ENCODE results near the gene RMDN3.

The RMDN3 gene

DNA sequence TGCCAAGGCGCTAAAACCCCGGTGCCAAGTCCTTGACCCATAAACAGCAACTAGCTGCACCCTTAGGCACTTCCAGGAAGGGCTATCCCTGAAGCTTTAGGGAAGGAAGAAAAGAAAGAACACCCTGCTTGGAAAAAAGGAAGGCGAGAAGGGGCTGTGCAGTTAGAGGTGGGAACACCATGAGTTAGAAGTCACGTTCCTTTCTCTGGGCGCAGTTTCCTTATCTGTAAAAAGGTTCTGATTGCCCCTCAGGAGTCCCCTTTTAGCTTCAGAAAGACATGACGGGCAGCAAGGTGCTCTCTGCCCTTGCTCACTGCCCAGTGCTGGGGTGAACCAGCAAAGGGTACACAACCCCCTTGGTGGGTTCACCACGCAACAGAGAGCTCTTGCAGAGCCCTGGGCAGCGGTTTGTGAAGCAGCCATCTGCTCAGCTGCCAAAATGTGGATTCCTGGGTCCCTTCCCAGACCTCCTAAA lies 9.6 kb upstream of the RMDN3 start:
- WGBS, 2 experiments, result 49 to 55% methylated on average over 8 of the region's 8 CpGs
- Histone ChIP-seq H3K27me3 (ENCODE audit: control insufficient read depth, insufficient read depth, low read length, poor library complexity, severe bottlenecking) (peaks cover 30% of the 10 kb centered on the region), H3K4me3 (ENCODE audit: insufficient read depth, low read depth, low read length) (peak overlapping the region; percentile 47), H3K4me1 (ENCODE audit: control insufficient read depth, insufficient read depth, low read length) (peaks cover 18% of the 10 kb centered on the region), H3K27ac (ENCODE audit: insufficient read depth, low read depth, low read length, poor library complexity, severe bottlenecking) (no peak overlapping the region), H3K36me3 (ENCODE audit: control insufficient read depth, insufficient read depth, low read length) (no peaks in the 10 kb centered on the region), H3K9me3 (ENCODE audit: control insufficient read depth, low read length) (no peaks in the 10 kb centered on the region)

DNA sequence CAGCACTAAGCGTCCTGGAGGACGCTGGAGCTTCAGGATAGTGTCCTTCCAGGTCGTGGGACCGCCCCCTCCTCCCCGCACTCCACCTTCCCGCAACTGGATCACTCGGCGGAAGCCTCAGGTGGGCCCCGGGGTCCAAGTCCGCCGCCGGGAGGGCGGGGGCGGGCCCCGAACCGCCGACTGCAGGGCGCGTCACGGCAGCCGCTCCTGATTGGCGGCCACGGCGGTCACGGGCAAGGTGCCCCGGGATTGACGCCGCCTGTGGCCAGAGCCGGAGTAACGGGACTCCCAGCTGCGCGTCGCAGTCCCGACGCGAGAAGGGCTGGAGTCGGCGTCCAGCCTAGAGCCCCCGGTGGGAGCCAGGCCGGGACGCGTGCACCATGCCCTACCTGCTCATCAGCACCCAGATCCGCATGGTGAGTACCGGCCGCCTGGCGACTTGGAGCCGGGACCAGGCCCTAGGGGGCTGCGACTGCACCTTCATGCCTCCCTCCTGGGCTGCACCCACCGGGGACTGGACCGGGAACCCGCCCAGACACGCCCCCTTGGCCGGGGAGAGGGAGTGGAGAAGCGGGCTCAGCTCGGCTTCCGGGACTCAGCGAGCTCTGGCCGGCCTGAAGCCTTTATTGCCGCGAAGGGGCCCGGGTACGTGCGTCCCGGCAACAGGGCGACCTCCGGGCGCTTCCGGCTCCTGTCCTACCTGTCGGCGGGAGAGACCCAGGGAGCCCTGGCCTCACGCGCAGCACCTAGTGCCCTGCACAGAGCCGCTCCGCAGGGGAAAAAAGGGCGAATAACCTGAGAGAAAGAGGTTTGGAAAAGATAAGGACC lies 9.0 kb upstream of the RMDN3 start, which contains the start of gene GCHFR:
GCHFR (plus strand) TSS at position 268 of the 828 bp plus-strand sequence; CDS start at position 381, 113 bp downstream.
- Histone ChIP-seq H3K9me3 (ENCODE audit: control insufficient read depth, low read length) (no peaks in the 10 kb centered on the region), H3K27me3 (ENCODE audit: control insufficient read depth, insufficient read depth, low read length, poor library complexity, severe bottlenecking) (peaks cover 30% of the 10 kb centered on the region), H3K36me3 (ENCODE audit: control insufficient read depth, insufficient read depth, low read length) (no peaks in the 10 kb centered on the region), H3K4me1 (ENCODE audit: control insufficient read depth, insufficient read depth, low read length) (peaks cover 18% of the 10 kb centered on the region), H3K27ac (ENCODE audit: insufficient read depth, low read depth, low read length, poor library complexity, severe bottlenecking) (no peak within 1 kb of the TSS), H3K4me3 (ENCODE audit: insufficient read depth, low read depth, low read length) (peak within 1 kb of the TSS; percentile 47)
- 1% methylated on average over 75 of the region's 75 CpGs for WGBS, 2 experiments

DNA sequence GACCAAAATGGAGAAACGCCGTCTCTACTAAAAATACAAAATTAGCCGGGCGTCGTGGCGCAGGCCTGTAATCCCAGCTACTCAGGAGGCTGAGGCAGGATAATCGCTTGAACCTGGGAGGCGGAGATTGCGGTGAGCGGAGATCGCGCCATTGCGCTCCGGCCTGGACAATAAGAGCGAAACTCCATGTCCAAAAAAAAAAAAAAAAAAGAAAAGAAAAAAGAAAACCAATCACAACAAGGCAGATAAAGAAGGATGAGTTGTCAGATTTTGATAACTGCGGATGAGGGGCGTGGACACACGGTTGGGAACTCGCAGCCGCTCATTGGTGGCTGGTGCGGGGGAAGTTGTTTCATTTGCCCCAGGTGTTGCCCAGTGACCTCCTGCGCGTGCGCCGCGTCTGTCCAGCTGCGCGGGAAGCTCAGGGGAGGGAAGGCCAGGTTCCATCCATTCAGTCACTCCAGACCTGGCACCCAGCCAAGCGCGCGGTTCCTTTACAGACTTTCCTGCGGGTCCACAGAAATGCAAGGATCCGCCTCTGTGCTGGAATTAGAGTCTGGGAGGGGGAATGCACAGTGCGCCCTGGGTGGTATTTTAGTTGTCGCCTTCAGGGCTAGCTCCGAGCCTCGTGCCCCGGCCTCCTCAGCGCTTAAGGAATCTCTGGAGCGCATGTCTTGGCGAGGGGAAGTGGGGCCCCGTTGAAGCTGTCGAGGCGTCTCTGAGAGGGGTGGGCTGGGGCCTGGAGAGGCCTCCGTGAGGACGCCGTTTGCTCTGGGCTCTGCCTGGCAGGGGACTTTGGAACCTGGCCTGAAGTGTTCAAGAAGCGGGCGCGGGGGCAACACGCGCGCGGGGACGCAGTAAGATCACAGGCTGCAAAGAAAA lies 8.1 kb upstream of the RMDN3 start:
- Histone ChIP-seq H3K36me3 (ENCODE audit: control insufficient read depth, insufficient read depth, low read length) (no peaks in the 10 kb centered on the region), H3K4me1 (ENCODE audit: control insufficient read depth, insufficient read depth, low read length) (peaks cover 18% of the 10 kb centered on the region), H3K27me3 (ENCODE audit: control insufficient read depth, insufficient read depth, low read length, poor library complexity, severe bottlenecking) (peaks cover 30% of the 10 kb centered on the region), H3K27ac (ENCODE audit: insufficient read depth, low read depth, low read length, poor library complexity, severe bottlenecking) (no peak overlapping the region), H3K4me3 (ENCODE audit: insufficient read depth, low read depth, low read length) (peak overlapping the region; percentile 47), H3K9me3 (ENCODE audit: control insufficient read depth, low read length) (no peaks in the 10 kb centered on the region)
- 66% methylated on average over 55 of the region's 55 CpGs for WGBS, 2 experiments

GRCh38 chr15:40759961-40760360 lies 4.9 kb upstream of the RMDN3 start:
- Histone ChIP-seq H3K9me3 (ENCODE audit: control insufficient read depth, low read length) (no peaks in the 10 kb centered on the region), H3K4me1 (ENCODE audit: control insufficient read depth, insufficient read depth, low read length) (peaks cover 3% of the 10 kb centered on the region), H3K27ac (ENCODE audit: insufficient read depth, low read depth, low read length, poor library complexity, severe bottlenecking) (no peak overlapping the region), H3K27me3 (ENCODE audit: control insufficient read depth, insufficient read depth, low read length, poor library complexity, severe bottlenecking) (peaks cover 26% of the 10 kb centered on the region), H3K36me3 (ENCODE audit: control insufficient read depth, insufficient read depth, low read length) (no peaks in the 10 kb centered on the region), H3K4me3 (ENCODE audit: insufficient read depth, low read depth, low read length) (no peak overlapping the region)
- 95% methylated on average over 5 of the region's 5 CpGs for WGBS, 2 experiments

- 91 to 93% methylated on average over 6 of the region's 6 CpGs for WGBS, 2 experiments
- H3K27ac ChIP-seq (ENCODE audit: insufficient read depth, low read depth, low read length, poor library complexity, severe bottlenecking), result no peak overlapping the region
- H3K4me3 ChIP-seq (ENCODE audit: insufficient read depth, low read depth, low read length), result no peak overlapping the region
- no peaks in the 10 kb centered on the region for H3K9me3 ChIP-seq (ENCODE audit: control insufficient read depth, low read length)
- no peaks in the 10 kb centered on the region for H3K27me3 ChIP-seq (ENCODE audit: control insufficient read depth, insufficient read depth, low read length, poor library complexity, severe bottlenecking)
- H3K36me3 ChIP-seq (ENCODE audit: control insufficient read depth, insufficient read depth, low read length), result no peaks in the 10 kb centered on the region
- no peaks in the 10 kb centered on the region for H3K4me1 ChIP-seq (ENCODE audit: control insufficient read depth, insufficient read depth, low read length)
Observed at GRCh38 chr15:40756938-40757337, 1.9 kb upstream of the RMDN3 start.

DNA sequence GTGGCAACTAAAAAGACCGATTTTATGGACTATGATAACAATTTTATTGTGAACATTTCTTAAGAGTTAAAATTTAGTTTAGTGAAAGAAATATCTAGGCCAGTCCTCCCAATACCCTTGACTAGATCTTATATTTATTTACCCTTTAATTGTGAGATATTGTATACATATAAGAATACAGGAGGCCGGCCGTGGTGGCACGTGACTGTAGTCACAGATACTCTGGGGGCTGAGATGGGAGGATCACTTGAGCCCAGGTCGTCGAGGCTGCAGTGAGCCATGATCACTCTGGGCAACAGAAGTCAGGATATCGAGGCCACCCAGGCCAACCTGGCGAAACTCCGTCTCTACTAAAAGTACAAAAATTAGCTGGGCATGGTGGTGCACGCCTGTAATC lies 756 bp upstream of the RMDN3 start:
- H3K27me3 ChIP-seq (ENCODE audit: control insufficient read depth, insufficient read depth, low read length, poor library complexity, severe bottlenecking), result no peaks in the 10 kb centered on the region
- peak overlapping the region; percentile 95 for H3K4me3 ChIP-seq (ENCODE audit: insufficient read depth, low read depth, low read length)
- no peaks in the 10 kb centered on the region for H3K4me1 ChIP-seq (ENCODE audit: control insufficient read depth, insufficient read depth, low read length)
- no peaks in the 10 kb centered on the region for H3K9me3 ChIP-seq (ENCODE audit: control insufficient read depth, low read length)
- no peak overlapping the region for H3K27ac ChIP-seq (ENCODE audit: insufficient read depth, low read depth, low read length, poor library complexity, severe bottlenecking)
- no peaks in the 10 kb centered on the region for H3K36me3 ChIP-seq (ENCODE audit: control insufficient read depth, insufficient read depth, low read length)
- 91% methylated on average over 9 to 10 of the region's 10 CpGs for WGBS, 2 experiments

GRCh38 chr15:40754574-40754882 lies 526 bp downstream of the RMDN3 start:
- WGBS, 2 experiments, result 4% methylated on average over 22 of the region's 22 CpGs
- Histone ChIP-seq H3K27ac (ENCODE audit: insufficient read depth, low read depth, low read length, poor library complexity, severe bottlenecking) (no peak overlapping the region), H3K36me3 (ENCODE audit: control insufficient read depth, insufficient read depth, low read length) (no peaks in the 10 kb centered on the region), H3K4me3 (ENCODE audit: insufficient read depth, low read depth, low read length) (peak overlapping the region; percentile 95), H3K27me3 (ENCODE audit: control insufficient read depth, insufficient read depth, low read length, poor library complexity, severe bottlenecking) (no peaks in the 10 kb centered on the region), H3K9me3 (ENCODE audit: control insufficient read depth, low read length) (no peaks in the 10 kb centered on the region), H3K4me1 (ENCODE audit: control insufficient read depth, insufficient read depth, low read length) (no peaks in the 10 kb centered on the region)

- no peaks in the 10 kb centered on the region for H3K27me3 ChIP-seq (ENCODE audit: control insufficient read depth, insufficient read depth, low read length, poor library complexity, severe bottlenecking)
- no peaks in the 10 kb centered on the region for H3K4me1 ChIP-seq (ENCODE audit: control insufficient read depth, insufficient read depth, low read length)
- H3K27ac ChIP-seq (ENCODE audit: insufficient read depth, low read depth, low read length, poor library complexity, severe bottlenecking), result no peak overlapping the region
- H3K9me3 ChIP-seq (ENCODE audit: control insufficient read depth, low read length), result no peaks in the 10 kb centered on the region
- H3K4me3 ChIP-seq (ENCODE audit: insufficient read depth, low read depth, low read length), result no peak overlapping the region
- 93 to 95% methylated on average over 12 of the region's 12 CpGs for WGBS, 2 experiments
- no peaks in the 10 kb centered on the region for H3K36me3 ChIP-seq (ENCODE audit: control insufficient read depth, insufficient read depth, low read length)
Observed at GRCh38 chr15:40751745-40752144, 3.3 kb downstream of the RMDN3 start.

DNA sequence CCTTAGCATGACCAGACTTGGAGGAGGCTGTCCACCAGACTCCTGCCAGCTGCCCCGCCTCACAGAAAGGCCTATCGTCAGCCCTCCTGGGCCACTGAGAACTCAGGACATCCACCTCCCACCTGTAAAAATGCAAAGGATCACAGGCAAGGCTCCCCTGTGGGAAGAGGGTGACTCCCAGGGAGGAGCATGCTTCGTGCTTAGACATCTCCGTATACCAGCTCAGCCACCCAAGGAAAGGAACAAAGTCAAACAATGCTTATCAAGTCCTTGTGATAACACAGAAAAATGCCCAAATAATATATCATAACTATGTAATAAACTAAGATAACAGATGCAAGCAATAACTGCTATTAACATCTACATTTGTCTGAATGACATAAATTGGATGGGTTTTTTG lies 4.2 kb downstream of the RMDN3 start:
- Histone ChIP-seq H3K36me3 (ENCODE audit: control insufficient read depth, insufficient read depth, low read length) (no peaks in the 10 kb centered on the region), H3K4me1 (ENCODE audit: control insufficient read depth, insufficient read depth, low read length) (no peaks in the 10 kb centered on the region), H3K27ac (ENCODE audit: insufficient read depth, low read depth, low read length, poor library complexity, severe bottlenecking) (no peak overlapping the region), H3K9me3 (ENCODE audit: control insufficient read depth, low read length) (no peaks in the 10 kb centered on the region), H3K27me3 (ENCODE audit: control insufficient read depth, insufficient read depth, low read length, poor library complexity, severe bottlenecking) (no peaks in the 10 kb centered on the region), H3K4me3 (ENCODE audit: insufficient read depth, low read depth, low read length) (no peak overlapping the region)
- WGBS, 2 experiments, result 93 to 98% methylated on average over 4 of the region's 4 CpGs

GRCh38 chr15:40749151-40749630 lies 5.9 kb downstream of the RMDN3 start:
- no peak overlapping the region for H3K27ac ChIP-seq (ENCODE audit: insufficient read depth, low read depth, low read length, poor library complexity, severe bottlenecking)
- 92 to 96% methylated on average over 4 of the region's 4 CpGs for WGBS, 2 experiments
- H3K27me3 ChIP-seq (ENCODE audit: control insufficient read depth, insufficient read depth, low read length, poor library complexity, severe bottlenecking), result no peaks in the 10 kb centered on the region
- no peak overlapping the region for H3K4me3 ChIP-seq (ENCODE audit: insufficient read depth, low read depth, low read length)
- peaks cover 2% of the 10 kb centered on the region for H3K36me3 ChIP-seq (ENCODE audit: control insufficient read depth, insufficient read depth, low read length)
- H3K9me3 ChIP-seq (ENCODE audit: control insufficient read depth, low read length), result no peaks in the 10 kb centered on the region
- H3K4me1 ChIP-seq (ENCODE audit: control insufficient read depth, insufficient read depth, low read length), result no peaks in the 10 kb centered on the region
